Thyroid gland (tissue), 4 donors: ENCODE data around the gene DIP2B.

Experiments used
- POLR2A ChIP-seq, 2 donors: fragments of 450-650 bp; IDR thresholded peaks; one replicate each; pipeline ENCODE4 v1.6.1; 2017; ENCODE audit warnings: antibody characterized with exemption in 2 of 2, mild to moderate bottlenecking in 2 of 2, moderate library complexity in 1 of 2
- TF ChIP-seq, protein P1 (sequence below), 6 experiments: fragments of 200-600 bp in 3 of 6; fragments of 450-650 bp in 3 of 6; sonication (generic) in 3 of 6; IDR thresholded peaks; one replicate each; pipeline ENCODE4 v1.5.1; 2016 to 2019; ENCODE audit warnings: antibody characterized with exemption in 6 of 6, mild to moderate bottlenecking in 2 of 6, inconsistent platforms in 1 of 6, moderate library complexity in 1 of 6

DNA sequence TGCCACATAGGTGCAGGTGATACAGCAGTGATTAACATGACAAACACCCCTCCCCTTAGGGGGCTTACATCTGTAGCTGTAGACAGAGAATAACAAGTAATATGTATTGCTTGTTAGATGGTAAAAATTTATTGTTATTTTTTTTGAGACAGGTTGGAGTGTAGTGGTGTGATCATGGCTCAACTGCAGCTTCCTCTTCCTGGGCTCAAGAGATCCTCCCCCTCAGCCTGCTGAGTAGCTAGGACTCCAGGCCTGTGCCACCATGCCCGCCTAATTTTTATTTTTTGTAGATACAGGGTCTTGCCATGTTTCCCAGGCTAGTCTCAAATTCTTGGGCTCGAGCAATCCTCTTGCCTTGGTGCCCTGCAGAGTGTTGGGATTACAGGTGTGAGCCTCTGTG lies 19.8 kb downstream of the DIP2B start:
- TF ChIP-seq, protein P1, sequence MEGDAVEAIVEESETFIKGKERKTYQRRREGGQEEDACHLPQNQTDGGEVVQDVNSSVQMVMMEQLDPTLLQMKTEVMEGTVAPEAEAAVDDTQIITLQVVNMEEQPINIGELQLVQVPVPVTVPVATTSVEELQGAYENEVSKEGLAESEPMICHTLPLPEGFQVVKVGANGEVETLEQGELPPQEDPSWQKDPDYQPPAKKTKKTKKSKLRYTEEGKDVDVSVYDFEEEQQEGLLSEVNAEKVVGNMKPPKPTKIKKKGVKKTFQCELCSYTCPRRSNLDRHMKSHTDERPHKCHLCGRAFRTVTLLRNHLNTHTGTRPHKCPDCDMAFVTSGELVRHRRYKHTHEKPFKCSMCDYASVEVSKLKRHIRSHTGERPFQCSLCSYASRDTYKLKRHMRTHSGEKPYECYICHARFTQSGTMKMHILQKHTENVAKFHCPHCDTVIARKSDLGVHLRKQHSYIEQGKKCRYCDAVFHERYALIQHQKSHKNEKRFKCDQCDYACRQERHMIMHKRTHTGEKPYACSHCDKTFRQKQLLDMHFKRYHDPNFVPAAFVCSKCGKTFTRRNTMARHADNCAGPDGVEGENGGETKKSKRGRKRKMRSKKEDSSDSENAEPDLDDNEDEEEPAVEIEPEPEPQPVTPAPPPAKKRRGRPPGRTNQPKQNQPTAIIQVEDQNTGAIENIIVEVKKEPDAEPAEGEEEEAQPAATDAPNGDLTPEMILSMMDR (IDR thresholded peaks at IDR 0.05): no peak
- no peak for TF ChIP-seq POLR2A (IDR thresholded peaks at IDR 0.05)
